ENCODE measurements around the gene ZNF726.

ZNF726 gene

GRCh38 chr19:23978068-23978467 is 63.4 kb downstream of the ZNF726 start:
- Histone ChIP-seq H3K36me3 (ENCODE audit: insufficient read depth, low read length) (no peaks in the 10 kb centered on the region), H3K9me3 (ENCODE audit: low read depth, low read length) (no peaks in the 10 kb centered on the region), H3K9ac (ENCODE audit: insufficient read length) (no peak overlapping the region), H3K4me3 (no peak overlapping the region), H3K27ac (no peak overlapping the region)
- no peak for DNase-seq (ENCODE audit: low read depth, low spot score)
- TF ChIP-seq FOXP2 (optimal IDR thresholded peaks at IDR 0.05; ENCODE audit: control extremely low read depth, extremely low read length, insufficient read depth) (no peak), EZH2 (IDR thresholded peaks at IDR 0.05) (no peak), POLR2AphosphoS5 (IDR thresholded peaks at IDR 0.05; ENCODE audit: borderline replicate concordance, low read depth, low read length) (no peak)

GRCh38 chr19:23980805-23981204 is 66.1 kb downstream of the ZNF726 start:
- H3K4me3 ChIP-seq: no peak overlapping the region
- TF ChIP-seq POLR2AphosphoS5 (IDR thresholded peaks at IDR 0.05; ENCODE audit: borderline replicate concordance, low read depth, low read length): no peak
- no peak for TF ChIP-seq FOXP2 (optimal IDR thresholded peaks at IDR 0.05; ENCODE audit: control extremely low read depth, extremely low read length, insufficient read depth)
- TF ChIP-seq EZH2 (IDR thresholded peaks at IDR 0.05): no peak
- H3K9me3 ChIP-seq (ENCODE audit: low read depth, low read length): no peaks in the 10 kb centered on the region
- H3K9ac ChIP-seq (ENCODE audit: insufficient read length): no peak overlapping the region
- no peak overlapping the region for H3K27ac ChIP-seq
- no peak for DNase-seq (ENCODE audit: low read depth, low spot score)
- H3K36me3 ChIP-seq (ENCODE audit: insufficient read depth, low read length): no peaks in the 10 kb centered on the region

- no peaks in the 10 kb centered on the region for H3K36me3 ChIP-seq (ENCODE audit: insufficient read depth, low read length)
- no peak overlapping the region for H3K4me3 ChIP-seq
- no peaks in the 10 kb centered on the region for H3K9me3 ChIP-seq (ENCODE audit: low read depth, low read length)
- TF ChIP-seq FOXP2 (optimal IDR thresholded peaks at IDR 0.05; ENCODE audit: control extremely low read depth, extremely low read length, insufficient read depth) (no peak), POLR2AphosphoS5 (IDR thresholded peaks at IDR 0.05; ENCODE audit: borderline replicate concordance, low read depth, low read length) (no peak), EZH2 (IDR thresholded peaks at IDR 0.05) (no peak)
- no peak overlapping the region for H3K27ac ChIP-seq
- H3K9ac ChIP-seq (ENCODE audit: insufficient read length): no peak overlapping the region
- no peak for DNase-seq (ENCODE audit: low read depth, low spot score)
These were observed 67.2 kb downstream of the ZNF726 start for GRCh38 chr19:23981863-23982262.

GRCh38 chr19:23983406-23983805 is 68.7 kb downstream of the ZNF726 start:
- Histone ChIP-seq H3K4me3 (no peak overlapping the region), H3K9me3 (ENCODE audit: low read depth, low read length) (no peaks in the 10 kb centered on the region), H3K36me3 (ENCODE audit: insufficient read depth, low read length) (no peaks in the 10 kb centered on the region), H3K27ac (no peak overlapping the region), H3K9ac (ENCODE audit: insufficient read length) (no peak overlapping the region)
- no peak for TF ChIP-seq POLR2AphosphoS5 (IDR thresholded peaks at IDR 0.05; ENCODE audit: borderline replicate concordance, low read depth, low read length)
- TF ChIP-seq FOXP2 (optimal IDR thresholded peaks at IDR 0.05; ENCODE audit: control extremely low read depth, extremely low read length, insufficient read depth): no peak
- no peak for DNase-seq (ENCODE audit: low read depth, low spot score)

Data from SK-N-MC (cell line).